HUES48 (cell line): ENCODE measurements around the gene NCBP2L.

Experiments
- H3K27ac ChIP-seq: one replicate; pipeline ENCODE4 v1.7.0; 2013; ENCODE audit warnings: low read depth, low read length, inconsistent platforms
- H3K27me3 ChIP-seq: 2 replicates; pipeline ENCODE4 v1.6.1; 2013; ENCODE audit warnings: mild to moderate bottlenecking, low read length; ENCODE audit not compliant: control insufficient read depth, insufficient read depth
- H3K36me3 ChIP-seq: 2 replicates; pipeline ENCODE4 v1.6.1; 2013; ENCODE audit warnings: low read length; ENCODE audit not compliant: control insufficient read depth, insufficient read depth
- H3K4me1 ChIP-seq: 2 replicates; pipeline ENCODE4 v1.6.1; 2013; ENCODE audit warnings: mild to moderate bottlenecking, low read length; ENCODE audit not compliant: control insufficient read depth, insufficient read depth
- H3K4me3 ChIP-seq: 2 replicates; pipeline ENCODE4 v1.5.1; 2013; ENCODE audit warnings: mild to moderate bottlenecking, low read depth, low read length
- H3K9ac ChIP-seq: 2 replicates; pipeline ENCODE4 v1.6.1; 2013; ENCODE audit warnings: mild to moderate bottlenecking, low read depth, low read length, moderate library complexity
- H3K9me3 ChIP-seq: 2 replicates; pipeline ENCODE4 v1.6.1; 2013; ENCODE audit warnings: low read length; ENCODE audit not compliant: control insufficient read depth, insufficient read depth

Gene NCBP2L

GRCh38 chrX:107738768-107739167 lies 38.8 kb upstream of the NCBP2L start:
- H3K36me3 ChIP-seq = no peaks in the 10 kb centered on the region
- no peaks in the 10 kb centered on the region for H3K9me3 ChIP-seq
- H3K4me3 ChIP-seq = no peak overlapping the region
- peaks cover 32% of the 10 kb centered on the region for H3K4me1 ChIP-seq
- H3K9ac ChIP-seq = no peak overlapping the region
- no peak overlapping the region for H3K27ac ChIP-seq
- H3K27me3 ChIP-seq = peaks cover 38% of the 10 kb centered on the region

DNA sequence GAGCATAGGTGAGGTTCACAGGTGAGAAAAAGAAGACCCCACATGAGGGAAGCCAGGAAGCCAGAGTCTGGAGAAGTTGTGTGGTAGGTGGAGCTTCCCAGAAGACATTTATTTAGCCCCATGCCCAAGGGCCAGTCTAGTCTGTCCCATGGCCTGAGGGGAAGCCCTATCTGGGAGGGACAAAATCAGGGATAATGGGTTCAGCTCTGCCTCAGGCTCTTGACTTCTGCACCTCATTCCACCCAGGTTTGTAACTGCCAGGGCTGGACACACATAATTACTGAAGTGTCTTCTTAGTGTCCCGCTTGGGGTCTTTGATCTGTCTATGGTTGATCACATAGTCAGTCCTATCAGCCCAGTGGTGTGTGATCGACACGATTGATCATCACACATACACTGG lies 38.0 kb upstream of the NCBP2L start:
- Histone ChIP-seq H3K4me1 (peaks cover 32% of the 10 kb centered on the region), H3K27ac (no peak overlapping the region), H3K36me3 (no peaks in the 10 kb centered on the region), H3K27me3 (peaks cover 43% of the 10 kb centered on the region), H3K9me3 (no peaks in the 10 kb centered on the region), H3K9ac (no peak overlapping the region), H3K4me3 (no peak overlapping the region)

DNA sequence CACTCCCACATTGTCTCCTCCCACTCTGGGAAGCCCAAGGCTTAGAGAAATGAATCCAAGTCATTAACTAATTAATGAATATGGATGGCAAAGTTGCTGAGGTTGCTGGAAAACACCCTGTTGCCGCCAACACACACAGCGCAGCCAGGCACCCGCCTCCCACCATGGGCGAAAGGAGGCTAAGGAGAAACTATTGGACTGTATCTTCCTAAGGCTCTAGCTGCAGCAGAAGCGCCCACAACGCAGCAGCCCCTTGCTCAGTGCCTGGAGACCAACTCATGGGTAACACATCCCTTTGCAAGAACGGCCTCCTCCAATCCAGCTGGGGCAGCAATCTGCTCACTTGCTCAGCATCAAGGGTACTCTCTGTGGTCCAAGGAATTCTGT lies 36.1 kb upstream of the NCBP2L start:
- H3K4me3 ChIP-seq = peak overlapping the region; percentile 64

GRCh38 chrX:107742700-107743191 lies 34.8 kb upstream of the NCBP2L start:
- H3K27me3 ChIP-seq = peaks cover 61% of the 10 kb centered on the region
- H3K9ac ChIP-seq = no peak overlapping the region
- H3K27ac ChIP-seq = no peak overlapping the region
- H3K36me3 ChIP-seq = no peaks in the 10 kb centered on the region
- peaks cover 19% of the 10 kb centered on the region for H3K4me1 ChIP-seq
- H3K4me3 ChIP-seq = peak overlapping the region; percentile 64
- H3K9me3 ChIP-seq = no peaks in the 10 kb centered on the region

More for the DNA sequence above, 36.1 kb upstream of the NCBP2L start:
- no peak overlapping the region for H3K27ac ChIP-seq
- H3K9me3 ChIP-seq = no peaks in the 10 kb centered on the region
- H3K36me3 ChIP-seq = no peaks in the 10 kb centered on the region
- H3K9ac ChIP-seq = no peak overlapping the region
- peaks cover 30% of the 10 kb centered on the region for H3K4me1 ChIP-seq
- H3K27me3 ChIP-seq = peaks cover 50% of the 10 kb centered on the region

GRCh38 chrX:107743995-107744394 lies 33.5 kb upstream of the NCBP2L start:
- no peaks in the 10 kb centered on the region for H3K9me3 ChIP-seq
- no peak overlapping the region for H3K27ac ChIP-seq
- peaks cover 58% of the 10 kb centered on the region for H3K27me3 ChIP-seq
- no peaks in the 10 kb centered on the region for H3K36me3 ChIP-seq
- H3K9ac ChIP-seq = no peak overlapping the region
- H3K4me1 ChIP-seq = peaks cover 19% of the 10 kb centered on the region
- H3K4me3 ChIP-seq = no peak overlapping the region

DNA sequence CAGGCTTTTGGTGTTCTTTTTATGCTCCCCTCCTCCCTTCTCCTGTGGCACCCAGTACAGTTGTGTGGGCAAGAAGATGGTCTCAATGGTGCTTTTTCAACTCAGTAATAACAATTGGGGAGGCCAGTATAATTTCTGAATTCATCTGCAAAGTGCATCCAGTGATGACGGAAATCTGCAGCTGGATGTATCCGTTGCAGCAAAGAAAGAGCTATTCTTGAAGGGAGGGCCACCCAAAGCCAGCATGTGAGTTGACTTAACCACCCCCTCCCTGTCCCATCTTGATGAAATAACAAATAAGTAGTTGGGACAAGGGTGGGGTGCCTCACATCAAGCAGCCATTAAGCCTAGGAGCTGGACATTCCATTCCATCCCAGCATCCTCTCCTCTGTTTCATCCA lies 32.7 kb upstream of the NCBP2L start:
- peaks cover 22% of the 10 kb centered on the region for H3K4me1 ChIP-seq
- H3K4me3 ChIP-seq = no peak overlapping the region
- H3K9me3 ChIP-seq = no peaks in the 10 kb centered on the region
- H3K9ac ChIP-seq = no peak overlapping the region
- H3K27ac ChIP-seq = no peak overlapping the region
- no peaks in the 10 kb centered on the region for H3K36me3 ChIP-seq
- peaks cover 49% of the 10 kb centered on the region for H3K27me3 ChIP-seq

GRCh38 chrX:107747596-107748161 lies 29.9 kb upstream of the NCBP2L start:
- Histone ChIP-seq H3K9ac (no peak overlapping the region), H3K27me3 (peaks cover 44% of the 10 kb centered on the region), H3K4me3 (no peak overlapping the region), H3K9me3 (no peaks in the 10 kb centered on the region), H3K4me1 (peaks cover 30% of the 10 kb centered on the region), H3K27ac (no peak overlapping the region), H3K36me3 (no peaks in the 10 kb centered on the region)

- Histone ChIP-seq H3K27ac (no peak overlapping the region), H3K9me3 (no peaks in the 10 kb centered on the region)
Observed at GRCh38 chrX:107748506-107748905, 29.0 kb upstream of the NCBP2L start.

DNA sequence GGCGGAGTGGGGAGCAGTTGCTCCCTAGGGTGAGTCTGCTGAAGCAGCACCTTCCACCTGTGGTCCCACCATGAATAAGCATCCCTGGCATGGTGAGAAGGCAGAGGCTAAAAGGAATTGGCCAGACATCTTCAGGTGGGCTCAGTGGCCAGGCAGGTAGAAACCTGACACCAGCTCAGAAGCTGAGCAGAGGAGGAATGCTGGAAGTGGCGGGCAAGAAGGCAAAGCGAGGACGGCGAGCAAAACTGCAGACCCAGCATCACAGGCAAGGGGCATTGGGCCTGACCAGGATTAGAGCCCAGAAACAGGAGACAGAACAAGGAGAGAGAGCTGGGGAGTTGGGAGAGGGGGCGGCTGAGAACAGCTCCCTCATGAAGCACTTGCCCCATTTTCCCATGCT lies 27.3 kb upstream of the NCBP2L start:
- Histone ChIP-seq H3K27ac (no peak overlapping the region), H3K9ac (no peak overlapping the region)

More at GRCh38 chrX:107748506-107748905, 29.0 kb upstream of the NCBP2L start:
- Histone ChIP-seq H3K4me1 (peaks cover 26% of the 10 kb centered on the region), H3K27me3 (peaks cover 40% of the 10 kb centered on the region), H3K9ac (no peak overlapping the region), H3K4me3 (no peak overlapping the region), H3K36me3 (no peaks in the 10 kb centered on the region)

GRCh38 chrX:107750861-107751445 lies 26.6 kb upstream of the NCBP2L start:
- Histone ChIP-seq H3K36me3 (no peaks in the 10 kb centered on the region), H3K4me3 (no peak overlapping the region), H3K9me3 (no peaks in the 10 kb centered on the region), H3K9ac (no peak overlapping the region), H3K27ac (no peak overlapping the region), H3K27me3 (peaks cover 30% of the 10 kb centered on the region), H3K4me1 (peaks cover 26% of the 10 kb centered on the region)

More for the DNA sequence above, 27.3 kb upstream of the NCBP2L start:
- Histone ChIP-seq H3K9me3 (no peaks in the 10 kb centered on the region), H3K27me3 (peaks cover 29% of the 10 kb centered on the region), H3K4me1 (peaks cover 26% of the 10 kb centered on the region), H3K36me3 (no peaks in the 10 kb centered on the region), H3K4me3 (no peak overlapping the region)

DNA sequence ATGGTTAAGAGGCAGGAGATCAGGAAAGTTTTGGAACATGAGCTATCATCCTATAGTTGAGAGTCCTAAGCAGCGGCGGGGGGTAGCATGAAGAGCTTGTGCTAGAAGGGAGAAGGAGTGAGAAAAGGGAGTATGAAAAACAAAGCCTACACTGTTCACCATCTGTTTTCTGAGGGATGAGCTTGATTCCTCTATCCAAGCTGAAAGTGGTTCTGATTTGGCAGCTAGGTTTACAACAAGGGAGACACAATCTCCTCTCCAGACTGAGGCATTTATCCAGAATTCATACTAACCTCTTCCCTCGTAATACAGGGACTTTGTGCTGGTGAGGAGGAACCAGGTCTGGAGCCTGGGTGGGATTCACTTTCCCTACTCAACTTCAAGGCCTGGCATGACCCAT lies 25.5 kb upstream of the NCBP2L start:
- Histone ChIP-seq H3K9ac (no peak overlapping the region), H3K36me3 (no peaks in the 10 kb centered on the region), H3K4me1 (peaks cover 26% of the 10 kb centered on the region), H3K4me3 (no peak overlapping the region), H3K27ac (no peak overlapping the region), H3K9me3 (no peaks in the 10 kb centered on the region), H3K27me3 (peaks cover 21% of the 10 kb centered on the region)
